MM.1S (cell line): ENCODE measurements around the gene CDH4.

Experiments
- DNase-seq: peaks from one replicate; pipeline ENCODE4 v3.0.0-alpha.2; 2015
- H2AFZ ChIP-seq: fragments of 300-600 bp; sonication (generic); 2 replicates; pipeline ENCODE4 v1.6.0; 2016; ENCODE audit warnings: antibody characterized with exemption, low read length
- H3F3A ChIP-seq: fragments of 300-600 bp; sonication (generic); 2 replicates; pipeline ENCODE4 v1.6.1; 2016; ENCODE audit warnings: mild to moderate bottlenecking, antibody characterized with exemption, low read length, moderate library complexity, mixed read lengths; ENCODE audit not compliant: insufficient read depth
- H3K27ac ChIP-seq: fragments of 300-600 bp; sonication (generic); 2 replicates; pipeline ENCODE4 v1.5.1; 2016; ENCODE audit warnings: mild to moderate bottlenecking, low read length
- H3K27me3 ChIP-seq: fragments of 300-600 bp; sonication (generic); replicated peaks from 2 replicates; pipeline ENCODE4 v1.6.0; 2016; ENCODE audit warnings: low read length; ENCODE audit not compliant: insufficient read depth
- H3K36me3 ChIP-seq: fragments of 300-600 bp; sonication (generic); replicated peaks from 2 replicates; pipeline ENCODE4 v1.6.1; 2016; ENCODE audit warnings: mild to moderate bottlenecking, low read length, mixed read lengths; ENCODE audit not compliant: insufficient read depth
- H3K4me1 ChIP-seq: fragments of 300-600 bp; sonication (generic); 2 replicates; pipeline ENCODE4 v1.6.1; 2016; ENCODE audit warnings: low read length, mixed read lengths
- H3K4me2 ChIP-seq: fragments of 300-600 bp; sonication (generic); 2 replicates; pipeline ENCODE4 v1.6.0; 2016; ENCODE audit warnings: low read depth, low read length
- H3K4me3 ChIP-seq: fragments of 300-600 bp; sonication (generic); 2 replicates; pipeline ENCODE4 v1.5.1; 2016; ENCODE audit warnings: low read length, mixed read lengths
- H3K79me2 ChIP-seq: fragments of 300-600 bp; sonication (generic); 2 replicates; pipeline ENCODE4 v1.6.1; 2016; ENCODE audit warnings: mixed run types, low read length, mixed read lengths
- H3K9ac ChIP-seq: fragments of 300-600 bp; sonication (generic); 2 replicates; pipeline ENCODE4 v1.6.1; 2016; ENCODE audit warnings: low read length, mixed read lengths
- H3K9me2 ChIP-seq: fragments of 300-600 bp; sonication (generic); replicated peaks from 2 replicates; pipeline ENCODE4 v1.6.1; 2016; ENCODE audit warnings: mild to moderate bottlenecking, low read length, mixed read lengths; ENCODE audit not compliant: insufficient read depth
- H3K9me3 ChIP-seq: fragments of 300-600 bp; sonication (generic); replicated peaks from 2 replicates; pipeline ENCODE4 v1.6.1; 2016; ENCODE audit warnings: mild to moderate bottlenecking, low read length, mixed read lengths; ENCODE audit not compliant: insufficient read depth
- H4K20me1 ChIP-seq: fragments of 300-600 bp; sonication (generic); 2 replicates; pipeline ENCODE4 v1.6.1; 2016; ENCODE audit warnings: mild to moderate bottlenecking, low read length, moderate library complexity, mixed read lengths; ENCODE audit not compliant: insufficient read depth
- CTCF ChIP-seq: fragments of 300-600 bp; sonication (generic); IDR thresholded peaks from 2 replicates; pipeline ENCODE4 v1.5.1; 2016; ENCODE audit warnings: antibody characterized with exemption, low read length, mixed read lengths
- EZH2 ChIP-seq: fragments of 300-600 bp; sonication (generic); optimal IDR thresholded peaks from 2 replicates; pipeline ENCODE3; 2017; ENCODE audit warnings: low read depth, mild to moderate bottlenecking, antibody characterized with exemption, low read length, mixed read lengths
- EZH2phosphoT487 ChIP-seq: fragments of 300-600 bp; sonication (generic); IDR thresholded peaks from 2 replicates; pipeline ENCODE4 v1.6.1; 2018; ENCODE audit warnings: antibody characterized with exemption, low read length

CDH4 gene

GRCh38 chr20:61810738-61811135 is 558.7 kb downstream of the CDH4 start:
- Histone ChIP-seq H3K9me2 (no peaks in the 10 kb centered on the region), H3K4me3 (no peak overlapping the region), H3K9ac (no peak overlapping the region), H3K4me2 (no peak overlapping the region), H3K4me1 (no peaks in the 10 kb centered on the region), H3K79me2 (no peaks in the 10 kb centered on the region), H4K20me1 (no peaks in the 10 kb centered on the region), H2AFZ (no peak overlapping the region), H3K27ac (no peak overlapping the region), H3K27me3 (peaks cover 99% of the 10 kb centered on the region), H3K9me3 (no peaks in the 10 kb centered on the region), H3F3A (no peaks in the 10 kb centered on the region), H3K36me3 (no peaks in the 10 kb centered on the region)
- TF ChIP-seq EZH2, result no peak
- no peak for TF ChIP-seq CTCF
- TF ChIP-seq EZH2phosphoT487, result no peak
- DNase-seq, result no peak

- Histone ChIP-seq H3K9me3 (no peaks in the 10 kb centered on the region), H3K79me2 (no peaks in the 10 kb centered on the region), H3K9ac (no peak overlapping the region), H3K36me3 (no peaks in the 10 kb centered on the region), H2AFZ (no peak overlapping the region), H3K4me2 (no peak overlapping the region), H3K27me3 (peaks cover 99% of the 10 kb centered on the region), H3K27ac (no peak overlapping the region), H3K4me3 (no peak overlapping the region), H3F3A (no peaks in the 10 kb centered on the region), H4K20me1 (no peaks in the 10 kb centered on the region), H3K4me1 (no peaks in the 10 kb centered on the region), H3K9me2 (no peaks in the 10 kb centered on the region)
- DNase-seq, result no peak
- TF ChIP-seq EZH2phosphoT487, result no peak
- TF ChIP-seq CTCF, result no peak
- TF ChIP-seq EZH2, result no peak
These were observed 559.1 kb downstream of the CDH4 start for GRCh38 chr20:61811166-61811565.

DNA sequence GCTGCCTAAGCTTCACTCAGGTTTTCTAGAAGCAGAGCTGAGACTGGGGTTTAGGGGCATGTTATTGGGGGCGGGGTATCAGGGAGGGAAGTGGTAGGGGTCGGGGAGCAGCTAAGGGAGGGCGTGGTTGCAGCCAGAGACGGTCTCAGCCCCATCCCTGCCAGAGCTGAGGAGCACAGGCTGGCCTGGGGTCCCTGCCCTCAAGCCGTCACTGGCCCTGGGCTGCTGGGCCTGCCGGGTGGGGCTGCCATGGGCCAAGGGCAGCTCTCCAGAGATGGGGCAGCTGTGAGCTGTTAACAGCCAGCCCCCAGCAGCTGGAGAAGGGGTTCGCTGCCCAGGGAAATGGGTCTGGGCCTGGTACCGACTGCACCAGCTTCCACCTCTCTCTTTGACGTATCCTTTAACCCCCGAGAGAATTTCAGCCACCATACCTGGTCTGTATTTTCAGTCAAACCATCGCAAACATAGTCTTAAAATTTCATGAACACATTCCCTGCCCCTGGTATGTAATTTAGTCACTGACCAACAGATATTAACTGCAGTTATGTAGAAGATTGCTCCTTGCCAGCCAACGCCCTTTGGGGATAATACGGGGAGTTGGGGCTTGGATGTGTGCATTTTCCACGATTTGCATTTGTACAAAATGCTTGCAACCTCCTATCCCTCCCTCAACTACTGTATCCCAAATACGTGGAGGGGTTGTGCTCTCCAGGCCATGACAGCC is 560.2 kb downstream of the CDH4 start:
- H3K4me1 ChIP-seq, result no peaks in the 10 kb centered on the region
- H3K79me2 ChIP-seq, result no peaks in the 10 kb centered on the region
- H4K20me1 ChIP-seq, result no peaks in the 10 kb centered on the region
- DNase-seq, result no peak
- H3K4me2 ChIP-seq, result no peak overlapping the region
- no peak overlapping the region for H3K27ac ChIP-seq
- H3K9me2 ChIP-seq, result no peaks in the 10 kb centered on the region
- H2AFZ ChIP-seq, result no peak overlapping the region
- no peaks in the 10 kb centered on the region for H3K9me3 ChIP-seq
- no peaks in the 10 kb centered on the region for H3F3A ChIP-seq
- peaks cover 99% of the 10 kb centered on the region for H3K27me3 ChIP-seq
- H3K4me3 ChIP-seq, result no peak overlapping the region
- no peaks in the 10 kb centered on the region for H3K36me3 ChIP-seq
- TF ChIP-seq EZH2phosphoT487 (no peak), EZH2 (no peak), CTCF (no peak)
- no peak overlapping the region for H3K9ac ChIP-seq
